Astrocyte of the cerebellum (primary cell): ENCODE measurements around the gene ZMIZ1.

Experiments used
- DNase-seq: peaks from one replicate; pipeline ENCODE4 v3.0.0-alpha.2; 2011; ENCODE audit warnings: low read depth
- H3K4me3 ChIP-seq: 2 replicates; pipeline ENCODE4 v1.5.1; 2011; ENCODE audit warnings: mild to moderate bottlenecking, low read depth, low read length, moderate library complexity
- in situ Hi-C: cut with HindIII; loops from 2 replicates; pipeline ENCODE4 v1.10.0; 2017; ENCODE audit warnings: low sequenced_read_pairs
- TF ChIP-seq, protein P1 (sequence below): IDR thresholded peaks from 2 replicates; pipeline ENCODE4 v1.5.1; 2012; ENCODE audit warnings: low read length, low read depth, moderate library complexity, mild to moderate bottlenecking; ENCODE audit errors: missing control alignments

Gene ZMIZ1

DNA sequence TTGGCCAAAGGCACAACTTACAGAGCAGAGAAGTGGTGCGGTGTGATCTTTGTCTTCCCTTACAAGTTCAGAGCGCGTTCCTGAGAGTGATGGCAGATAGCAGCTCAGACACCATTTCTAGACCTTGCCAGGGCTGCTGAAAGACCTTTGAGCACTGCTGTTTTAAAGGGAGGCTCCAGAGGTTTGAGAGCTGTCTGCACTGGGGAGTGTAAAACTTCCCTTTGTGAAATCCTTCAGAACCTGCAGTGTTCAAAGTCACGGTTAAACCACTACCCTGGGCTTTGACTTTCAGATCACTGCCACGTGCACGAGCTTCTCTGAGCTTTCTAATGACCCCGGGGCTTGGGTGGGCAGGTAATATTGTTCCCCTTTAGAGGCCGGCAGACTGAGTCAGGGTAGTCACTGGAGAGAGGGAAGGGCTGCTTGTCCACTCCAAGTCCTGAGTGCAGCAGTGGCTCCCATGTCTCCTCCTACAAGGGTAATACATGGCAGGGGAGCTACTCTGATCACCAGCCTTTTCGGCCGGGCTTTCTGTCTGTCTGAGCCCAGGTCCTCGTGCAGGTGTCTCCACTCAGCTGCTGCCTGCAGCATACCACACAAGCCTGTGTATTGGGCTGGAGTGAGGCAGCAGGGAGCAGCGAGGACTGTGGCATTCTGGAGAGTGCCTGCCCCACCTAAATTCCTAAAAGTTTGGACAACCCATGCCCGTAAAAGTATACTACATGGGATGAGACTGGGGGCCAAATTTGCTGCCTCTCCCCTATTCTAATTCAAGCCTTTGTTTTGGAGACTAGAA lies 63.3 kb downstream of the ZMIZ1 start:
- in situ Hi-C loops, result no loop called here
- TF ChIP-seq, protein P1, sequence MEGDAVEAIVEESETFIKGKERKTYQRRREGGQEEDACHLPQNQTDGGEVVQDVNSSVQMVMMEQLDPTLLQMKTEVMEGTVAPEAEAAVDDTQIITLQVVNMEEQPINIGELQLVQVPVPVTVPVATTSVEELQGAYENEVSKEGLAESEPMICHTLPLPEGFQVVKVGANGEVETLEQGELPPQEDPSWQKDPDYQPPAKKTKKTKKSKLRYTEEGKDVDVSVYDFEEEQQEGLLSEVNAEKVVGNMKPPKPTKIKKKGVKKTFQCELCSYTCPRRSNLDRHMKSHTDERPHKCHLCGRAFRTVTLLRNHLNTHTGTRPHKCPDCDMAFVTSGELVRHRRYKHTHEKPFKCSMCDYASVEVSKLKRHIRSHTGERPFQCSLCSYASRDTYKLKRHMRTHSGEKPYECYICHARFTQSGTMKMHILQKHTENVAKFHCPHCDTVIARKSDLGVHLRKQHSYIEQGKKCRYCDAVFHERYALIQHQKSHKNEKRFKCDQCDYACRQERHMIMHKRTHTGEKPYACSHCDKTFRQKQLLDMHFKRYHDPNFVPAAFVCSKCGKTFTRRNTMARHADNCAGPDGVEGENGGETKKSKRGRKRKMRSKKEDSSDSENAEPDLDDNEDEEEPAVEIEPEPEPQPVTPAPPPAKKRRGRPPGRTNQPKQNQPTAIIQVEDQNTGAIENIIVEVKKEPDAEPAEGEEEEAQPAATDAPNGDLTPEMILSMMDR, result no peak
- DNase-seq, result no peak
- no peak overlapping the region for H3K4me3 ChIP-seq

DNA sequence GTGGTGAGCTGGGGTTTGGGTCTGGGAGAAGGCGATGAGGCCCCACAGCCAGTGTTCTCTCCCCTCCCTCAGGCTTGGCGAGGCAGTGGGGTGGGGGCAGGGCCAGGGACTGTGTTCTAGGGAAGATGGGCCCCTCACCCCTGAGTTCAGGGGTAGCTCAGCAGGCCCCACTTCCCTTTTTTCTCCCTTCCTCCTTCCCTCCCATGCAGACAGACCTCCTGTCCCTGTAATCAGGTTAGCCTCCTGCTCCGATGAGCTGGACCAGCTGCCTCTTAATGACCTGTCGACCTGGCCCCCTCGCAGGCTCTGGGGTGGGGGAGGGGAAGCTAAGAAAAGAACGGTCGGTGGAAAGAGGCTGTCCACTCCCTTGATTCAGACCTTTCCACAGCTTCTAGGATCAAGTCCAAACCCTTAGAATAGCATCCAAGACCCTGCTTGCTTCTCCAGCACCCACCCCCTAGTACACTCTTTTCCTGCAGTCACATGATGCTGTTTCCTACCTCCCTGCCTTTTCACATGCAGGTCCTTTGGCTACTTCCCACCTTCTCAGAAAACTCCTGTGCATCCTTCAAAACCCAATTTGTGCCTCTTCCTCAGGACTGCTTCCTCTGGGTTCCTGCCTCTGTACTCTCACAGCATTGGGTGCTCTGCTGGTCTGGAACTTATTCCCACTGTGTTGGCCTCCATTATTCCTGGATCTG lies 64.1 kb downstream of the ZMIZ1 start:
- DNase-seq, result no peak
- no peak overlapping the region for H3K4me3 ChIP-seq
- TF ChIP-seq, protein P1, result no peak
- in situ Hi-C loops, result no loop called here

DNA sequence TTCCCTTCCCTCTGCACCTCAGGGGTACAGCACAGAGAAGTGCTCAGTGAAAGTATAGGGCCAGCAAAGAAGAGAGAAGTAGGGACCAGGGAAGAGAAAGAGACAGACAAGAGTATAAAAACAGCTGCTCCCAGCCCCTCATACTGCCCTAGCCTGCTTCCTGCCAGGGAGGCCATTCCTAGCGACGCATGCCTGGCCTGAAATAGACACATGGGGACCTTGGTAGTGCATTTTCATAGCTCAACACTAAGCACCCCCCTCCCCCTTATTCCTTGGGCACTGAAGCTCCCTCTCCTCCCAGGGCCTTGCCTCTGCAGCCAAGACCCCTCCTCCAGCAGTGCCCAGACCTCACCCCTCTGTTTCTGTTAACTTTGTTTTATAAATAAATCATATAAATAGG lies 64.7 kb downstream of the ZMIZ1 start:
- in situ Hi-C loops, result no loop called here
- H3K4me3 ChIP-seq, result no peak overlapping the region
- TF ChIP-seq, protein P1, result no peak
- no peak for DNase-seq

DNA sequence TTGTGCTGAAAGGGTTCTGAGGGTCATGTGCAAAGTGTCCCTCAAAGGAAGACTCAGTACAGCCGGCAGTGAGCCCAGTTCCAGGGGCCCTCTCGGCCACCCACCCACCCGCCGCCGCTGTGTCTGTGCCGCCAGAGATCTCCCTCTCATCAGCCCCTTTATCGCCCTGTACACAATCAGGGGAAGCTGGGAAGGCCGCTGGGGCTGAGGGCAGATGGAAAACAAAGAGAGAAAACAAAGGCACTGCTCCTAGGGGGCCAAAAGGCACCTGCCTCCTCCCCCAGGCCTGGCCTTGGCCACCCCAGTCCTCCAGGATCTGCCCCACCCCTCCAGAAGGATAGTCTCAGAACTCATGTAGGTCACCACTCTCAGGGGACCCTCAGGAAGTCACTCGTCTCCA lies 67.0 kb downstream of the ZMIZ1 start:
- H3K4me3 ChIP-seq, result no peak overlapping the region
- TF ChIP-seq, protein P1, result no peak
- in situ Hi-C loops, result no loop called here
- DNase-seq, result no peak

DNA sequence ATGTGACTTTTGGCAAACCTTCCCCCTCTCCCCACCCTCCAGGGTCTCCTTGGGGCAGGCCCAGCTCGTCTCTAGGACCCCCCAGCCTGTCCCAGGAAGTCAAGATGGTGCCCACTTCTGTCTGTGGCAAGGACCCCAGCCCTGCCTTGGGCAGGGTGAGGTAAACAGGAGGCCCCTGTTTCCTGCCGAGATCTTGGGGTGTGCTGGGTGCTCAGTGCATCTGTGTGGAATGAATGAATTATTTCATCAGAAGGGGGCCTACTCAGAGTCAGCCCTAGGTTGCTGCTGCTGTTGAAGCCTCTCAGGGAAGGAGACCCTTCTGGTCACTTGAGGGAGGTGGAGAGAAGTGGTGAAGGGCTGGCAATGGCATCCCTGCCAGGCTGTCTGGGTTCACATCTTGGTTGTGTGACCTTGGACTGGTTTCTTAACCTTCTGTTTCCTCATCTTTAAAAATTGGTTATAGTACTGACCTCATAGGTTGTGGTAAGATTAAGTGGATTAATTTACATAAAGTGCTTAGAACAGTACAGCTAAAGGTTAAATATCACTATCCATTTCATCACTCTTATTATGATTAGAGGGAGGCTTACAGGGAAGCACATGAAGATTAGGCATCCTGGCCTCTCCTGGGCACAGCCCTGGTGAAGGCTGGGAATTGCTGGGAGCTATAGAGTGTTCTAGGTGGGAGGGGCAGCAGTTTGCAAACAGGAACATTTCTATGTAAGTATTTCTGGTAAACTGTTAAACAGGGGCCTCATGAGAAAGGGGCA lies 67.7 kb downstream of the ZMIZ1 start:
- DNase-seq, result no peak
- H3K4me3 ChIP-seq, result no peak overlapping the region
- in situ Hi-C loops, result no loop called here
- TF ChIP-seq, protein P1, result no peak

DNA sequence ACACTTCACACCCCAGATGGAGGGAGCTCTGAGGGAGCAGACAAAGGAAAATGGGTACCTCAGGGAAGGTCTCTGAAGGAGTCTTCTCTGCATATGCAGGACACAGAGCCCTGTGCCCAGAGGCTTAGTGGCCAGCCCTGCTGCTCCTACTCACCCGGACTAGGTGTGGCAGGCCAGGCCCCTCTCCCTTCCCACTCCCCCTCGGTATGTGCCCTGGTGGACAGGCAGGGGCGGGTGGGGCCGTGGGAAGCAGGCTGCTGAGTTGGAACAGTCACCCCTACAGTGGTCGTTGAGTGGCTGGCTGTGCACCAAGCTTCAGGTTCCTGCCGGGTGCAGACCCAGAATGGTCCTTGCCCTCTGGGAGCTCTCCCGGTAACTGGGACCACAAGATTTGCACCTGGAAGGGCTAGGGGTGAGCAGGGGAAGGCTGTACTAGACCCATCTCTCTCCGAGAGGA lies 68.6 kb downstream of the ZMIZ1 start:
- H3K4me3 ChIP-seq, result no peak overlapping the region
- TF ChIP-seq, protein P1, result no peak
- in situ Hi-C loops, result no loop called here
- DNase-seq, result no peak
